GM19395 (cell line): ENCODE results near the gene PSME2.

Experiments
- ATAC-seq: cut with Tn5 transposase; IDR thresholded peaks from one replicate; pipeline ENCODE4 v1.9.1; 2021; ENCODE audit warnings: mild to moderate bottlenecking, moderate library complexity; ENCODE audit not compliant: unreplicated experiment

The PSME2 gene

GRCh38 chr14:24096545-24097181 is 49.7 kb downstream of the PSME2 start:
- no peak for ATAC-seq

GRCh38 chr14:24095271-24096068 is 50.9 kb downstream of the PSME2 start:
- ATAC-seq: peak; percentile 71

- peak; percentile 0 for ATAC-seq
These were observed 51.6 kb downstream of the PSME2 start for GRCh38 chr14:24094841-24095270.

- peak; percentile 52 for ATAC-seq
These were observed 52.2 kb downstream of the PSME2 start, which contains the start of gene PCK2 for GRCh38 chr14:24093901-24094840. Gene PCK2 (plus strand): TSS chr14:24094311. CDS start chr14:24094406, 95 bp downstream.
